Neural cell (in vitro differentiated cells): ENCODE measurements around the gene DNAJC18. TPM values are rescaled to one million over a fixed set of nuclear protein-coding genes. Genes with fewer than 3 reads are reported as not detected.
"Not testable (repeated sequence)": the region's sequence is repeated elsewhere in the genome, so short reads cannot be mapped to it uniquely, and the experiment has no call there.

Experiments used
- H2AFZ ChIP-seq: fragments of 200-600, 300-800 bp; sonication (generic), shearing (Covaris generic); 2 replicates; pipeline ENCODE4 v1.6.0; 2014; ENCODE audit warnings: low read depth, mild to moderate bottlenecking, antibody characterized with exemption, low read length, moderate library complexity
- H3F3A ChIP-seq: fragments of 200-600 bp; shearing (Covaris generic); 2 replicates; pipeline ENCODE4 v1.6.1; 2016; ENCODE audit warnings: mild to moderate bottlenecking, moderate library complexity, mixed read lengths, antibody characterized with exemption, low read length; ENCODE audit not compliant: insufficient read depth, poor library complexity, severe bottlenecking
- H3K27ac ChIP-seq: fragments of 200-600, 300-800 bp; sonication (generic), shearing (Covaris generic); 2 replicates; pipeline ENCODE4 v1.5.1; 2014; ENCODE audit warnings: mild to moderate bottlenecking, low read length, moderate library complexity
- H3K27me3 ChIP-seq: fragments of 300-800, 200-600 bp; sonication (generic), shearing (Covaris generic); 2 replicates; pipeline ENCODE4 v1.6.0; 2014; ENCODE audit warnings: mild to moderate bottlenecking, low read depth, low read length, moderate library complexity; ENCODE audit not compliant: insufficient read depth
- H3K36me3 ChIP-seq: fragments of 300-800, 200-600 bp; sonication (generic), shearing (Covaris generic); 2 replicates; pipeline ENCODE4 v1.5.1; 2014; ENCODE audit warnings: mild to moderate bottlenecking, antibody characterized with exemption, low read length, moderate library complexity; ENCODE audit not compliant: insufficient read depth
- H3K4me2 ChIP-seq: fragments of 300-800, 200-600 bp; sonication (generic), shearing (Covaris generic); 2 replicates; pipeline ENCODE4 v1.6.0; 2014; ENCODE audit warnings: mild to moderate bottlenecking, low read length
- H3K4me3 ChIP-seq: fragments of 300-800, 200-600 bp; sonication (generic), shearing (Covaris generic); 2 replicates; pipeline ENCODE4 v1.5.1; 2014; ENCODE audit warnings: mild to moderate bottlenecking, low read length, moderate library complexity
- H3K79me2 ChIP-seq: fragments of 200-600 bp; shearing (Covaris generic); replicated peaks from 2 replicates; pipeline ENCODE4 v1.6.0; 2014; ENCODE audit warnings: mild to moderate bottlenecking, low read length, moderate library complexity; ENCODE audit not compliant: insufficient read depth
- H3K9ac ChIP-seq: fragments of 300-800, 200-600 bp; sonication (generic), shearing (Covaris generic); 2 replicates; pipeline ENCODE4 v1.6.1; 2016; ENCODE audit warnings: mild to moderate bottlenecking, low read length, mixed read lengths
- H3K9me2 ChIP-seq: fragments of 200-600 bp; shearing (Covaris generic); 2 replicates; pipeline ENCODE4 v1.6.1; 2016; ENCODE audit warnings: mild to moderate bottlenecking, low read length, mixed read lengths; ENCODE audit not compliant: insufficient read depth
- H3K9me3 ChIP-seq: fragments of 200-600, 300-800 bp; sonication (generic), shearing (Covaris generic); 2 replicates; pipeline ENCODE4 v1.6.1; 2016; ENCODE audit warnings: mild to moderate bottlenecking, mixed run types, low read length, moderate library complexity, mixed read lengths
- H4K20me1 ChIP-seq: fragments of 200-600 bp; shearing (Covaris generic); 2 replicates; pipeline ENCODE4 v1.6.1; 2016; ENCODE audit warnings: mild to moderate bottlenecking, mixed run types; ENCODE audit not compliant: insufficient read depth
- EP300 ChIP-seq: fragments of 450-650 bp; conservative IDR thresholded peaks from 2 replicates; pipeline ENCODE4 v1.6.1; 2014; ENCODE audit warnings: antibody characterized with exemption, mild to moderate bottlenecking, moderate library complexity; ENCODE audit not compliant: poor library complexity, severe bottlenecking
- EZH2 ChIP-seq: fragments of 200-600, 300-800 bp; shearing (Covaris generic), sonication (generic); IDR thresholded peaks from 2 replicates; pipeline ENCODE4 v1.6.1; 2014; ENCODE audit warnings: antibody characterized with exemption, low read length, borderline replicate concordance, mild to moderate bottlenecking; ENCODE audit not compliant: insufficient read depth, poor library complexity, severe bottlenecking
- MXI1 ChIP-seq: fragments of 450-650 bp; conservative IDR thresholded peaks from 2 replicates; pipeline ENCODE4 v1.6.1; 2014; ENCODE audit warnings: antibody characterized with exemption, mild to moderate bottlenecking; ENCODE audit not compliant: poor library complexity, severe bottlenecking
- POLR2AphosphoS5 ChIP-seq: IDR thresholded peaks from 2 replicates; pipeline ENCODE4 v1.6.1; 2012
- RAD21 ChIP-seq: fragments of 450-650 bp; conservative IDR thresholded peaks from 2 replicates; pipeline ENCODE4 v1.6.1; 2014; ENCODE audit warnings: antibody characterized with exemption, mild to moderate bottlenecking, moderate library complexity
- SMC3 ChIP-seq: fragments of 450-650 bp; conservative IDR thresholded peaks from 2 replicates; pipeline ENCODE4 v1.6.1; 2014; ENCODE audit warnings: antibody characterized with exemption, mild to moderate bottlenecking, moderate library complexity; ENCODE audit not compliant: poor library complexity
- TAF1 ChIP-seq: IDR thresholded peaks from 2 replicates; pipeline ENCODE4 v1.6.1; 2012; ENCODE audit warnings: low read depth
- polyA plus RNA-seq: library from polyadenylated mRNA; depleted of rRNA; stranded (reverse); fragments of >200 nt; gene quantifications from 2 replicates; pipeline ENCODE4 v1.2.3, GENCODE V29; 2014
- TF ChIP-seq, protein P1 (sequence below): IDR thresholded peaks from 2 replicates; pipeline ENCODE4 v1.6.1; 2012; ENCODE audit warnings: borderline replicate concordance
- TF ChIP-seq, protein P2 (sequence below): fragments of 450-650 bp; IDR thresholded peaks from 2 replicates; pipeline ENCODE4 v1.5.1; 2014; ENCODE audit warnings: antibody characterized with exemption, mild to moderate bottlenecking, moderate library complexity; ENCODE audit not compliant: poor library complexity, severe bottlenecking

DNAJC18 gene
- polyA plus RNA-seq, 1 donor from 2014 or later, result 44.4 TPM

DNA sequence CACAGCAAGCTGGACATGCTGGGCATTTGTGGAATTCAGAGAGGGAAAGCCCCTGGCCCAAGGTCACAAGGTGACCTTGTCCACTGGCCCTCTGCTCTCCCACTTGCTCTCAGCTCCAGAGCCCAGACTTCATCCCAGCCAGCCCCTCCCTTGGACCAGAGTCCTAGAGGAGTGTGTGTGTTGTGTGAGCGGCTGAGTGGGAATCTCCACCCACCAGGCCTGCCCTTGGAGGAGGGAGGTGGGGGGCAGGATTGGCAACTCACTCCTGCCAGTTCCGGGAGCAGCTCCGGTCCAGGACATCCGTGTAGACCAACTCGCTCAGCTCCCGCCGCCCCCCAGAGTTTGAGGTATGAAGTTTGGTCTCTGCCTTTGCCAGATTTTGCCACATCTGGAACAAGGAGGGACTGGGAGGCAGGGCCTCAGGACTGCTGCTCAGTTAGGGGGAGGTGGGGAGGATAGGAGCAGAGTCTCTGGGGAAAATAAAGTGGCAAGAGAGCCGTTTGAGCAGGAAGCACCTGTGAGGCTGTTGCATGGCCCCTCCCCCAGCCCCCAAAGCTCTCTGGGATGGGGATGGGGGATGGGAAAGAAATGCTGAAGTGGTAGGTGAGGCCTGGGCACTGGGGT is 51.0 kb downstream of the DNAJC18 start:
- Histone ChIP-seq H3K9ac (no peak overlapping the region), H3K27ac (no peak overlapping the region)
- TF ChIP-seq SMC3 (no peak), RAD21 (no peak), MXI1 (no peak), TAF1 (no peak), POLR2AphosphoS5 (no peak), EZH2 (no peak), EP300 (no peak)
- TF ChIP-seq, protein P1, sequence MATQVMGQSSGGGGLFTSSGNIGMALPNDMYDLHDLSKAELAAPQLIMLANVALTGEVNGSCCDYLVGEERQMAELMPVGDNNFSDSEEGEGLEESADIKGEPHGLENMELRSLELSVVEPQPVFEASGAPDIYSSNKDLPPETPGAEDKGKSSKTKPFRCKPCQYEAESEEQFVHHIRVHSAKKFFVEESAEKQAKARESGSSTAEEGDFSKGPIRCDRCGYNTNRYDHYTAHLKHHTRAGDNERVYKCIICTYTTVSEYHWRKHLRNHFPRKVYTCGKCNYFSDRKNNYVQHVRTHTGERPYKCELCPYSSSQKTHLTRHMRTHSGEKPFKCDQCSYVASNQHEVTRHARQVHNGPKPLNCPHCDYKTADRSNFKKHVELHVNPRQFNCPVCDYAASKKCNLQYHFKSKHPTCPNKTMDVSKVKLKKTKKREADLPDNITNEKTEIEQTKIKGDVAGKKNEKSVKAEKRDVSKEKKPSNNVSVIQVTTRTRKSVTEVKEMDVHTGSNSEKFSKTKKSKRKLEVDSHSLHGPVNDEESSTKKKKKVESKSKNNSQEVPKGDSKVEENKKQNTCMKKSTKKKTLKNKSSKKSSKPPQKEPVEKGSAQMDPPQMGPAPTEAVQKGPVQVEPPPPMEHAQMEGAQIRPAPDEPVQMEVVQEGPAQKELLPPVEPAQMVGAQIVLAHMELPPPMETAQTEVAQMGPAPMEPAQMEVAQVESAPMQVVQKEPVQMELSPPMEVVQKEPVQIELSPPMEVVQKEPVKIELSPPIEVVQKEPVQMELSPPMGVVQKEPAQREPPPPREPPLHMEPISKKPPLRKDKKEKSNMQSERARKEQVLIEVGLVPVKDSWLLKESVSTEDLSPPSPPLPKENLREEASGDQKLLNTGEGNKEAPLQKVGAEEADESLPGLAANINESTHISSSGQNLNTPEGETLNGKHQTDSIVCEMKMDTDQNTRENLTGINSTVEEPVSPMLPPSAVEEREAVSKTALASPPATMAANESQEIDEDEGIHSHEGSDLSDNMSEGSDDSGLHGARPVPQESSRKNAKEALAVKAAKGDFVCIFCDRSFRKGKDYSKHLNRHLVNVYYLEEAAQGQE, result no peak
- TF ChIP-seq, protein P2, sequence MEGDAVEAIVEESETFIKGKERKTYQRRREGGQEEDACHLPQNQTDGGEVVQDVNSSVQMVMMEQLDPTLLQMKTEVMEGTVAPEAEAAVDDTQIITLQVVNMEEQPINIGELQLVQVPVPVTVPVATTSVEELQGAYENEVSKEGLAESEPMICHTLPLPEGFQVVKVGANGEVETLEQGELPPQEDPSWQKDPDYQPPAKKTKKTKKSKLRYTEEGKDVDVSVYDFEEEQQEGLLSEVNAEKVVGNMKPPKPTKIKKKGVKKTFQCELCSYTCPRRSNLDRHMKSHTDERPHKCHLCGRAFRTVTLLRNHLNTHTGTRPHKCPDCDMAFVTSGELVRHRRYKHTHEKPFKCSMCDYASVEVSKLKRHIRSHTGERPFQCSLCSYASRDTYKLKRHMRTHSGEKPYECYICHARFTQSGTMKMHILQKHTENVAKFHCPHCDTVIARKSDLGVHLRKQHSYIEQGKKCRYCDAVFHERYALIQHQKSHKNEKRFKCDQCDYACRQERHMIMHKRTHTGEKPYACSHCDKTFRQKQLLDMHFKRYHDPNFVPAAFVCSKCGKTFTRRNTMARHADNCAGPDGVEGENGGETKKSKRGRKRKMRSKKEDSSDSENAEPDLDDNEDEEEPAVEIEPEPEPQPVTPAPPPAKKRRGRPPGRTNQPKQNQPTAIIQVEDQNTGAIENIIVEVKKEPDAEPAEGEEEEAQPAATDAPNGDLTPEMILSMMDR, result no peak

DNA sequence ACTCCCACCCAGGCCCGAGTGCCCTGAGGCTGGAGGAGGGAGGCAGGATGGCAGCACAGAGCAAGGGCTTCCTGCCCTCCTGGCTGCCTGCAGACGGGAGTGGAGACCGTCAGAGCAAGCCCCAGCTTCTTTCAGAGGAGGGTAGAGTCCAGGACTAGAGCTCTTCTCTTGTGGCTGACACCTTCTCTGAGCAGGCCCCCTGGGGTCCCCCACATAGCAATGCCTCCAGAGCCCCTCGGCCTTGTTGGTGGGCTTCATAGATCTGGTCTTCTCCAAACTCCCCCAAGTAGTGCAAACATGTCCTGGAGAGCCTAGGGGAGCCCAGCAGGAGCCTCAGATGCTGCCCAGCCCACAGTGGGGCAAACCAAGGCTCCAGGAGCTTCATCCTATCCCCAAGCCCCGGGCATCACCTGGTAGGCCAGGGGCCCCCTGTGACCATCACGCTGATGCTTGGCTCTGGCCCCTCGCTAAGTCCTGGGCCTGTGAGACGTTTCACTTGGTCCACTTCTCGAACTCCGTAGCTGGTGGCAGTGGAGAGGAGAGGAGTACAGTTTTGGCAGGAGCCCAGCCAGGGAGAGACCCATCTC is 51.6 kb downstream of the DNAJC18 start:
- Histone ChIP-seq H3K79me2 (no peaks in the 10 kb centered on the region), H4K20me1 (no peaks in the 10 kb centered on the region), H2AFZ (no peak overlapping the region), H3K27ac (no peak overlapping the region), H3K9ac (no peak overlapping the region), H3K9me2 (no peaks in the 10 kb centered on the region), H3K9me3 (no peaks in the 10 kb centered on the region), H3K4me3 (no peak overlapping the region), H3K27me3 (peaks cover 16% of the 10 kb centered on the region), H3F3A (no peaks in the 10 kb centered on the region), H3K4me2 (no peak overlapping the region), H3K36me3 (no peaks in the 10 kb centered on the region)
- TF ChIP-seq EP300, result no peak
- no peak for TF ChIP-seq POLR2AphosphoS5
- no peak for TF ChIP-seq MXI1
- TF ChIP-seq, protein P1, result no peak
- TF ChIP-seq SMC3, result no peak
- TF ChIP-seq TAF1, result no peak

More for the DNA sequence above, 51.0 kb downstream of the DNAJC18 start:
- H3K4me3 ChIP-seq, result no peak overlapping the region
- no peaks in the 10 kb centered on the region for H4K20me1 ChIP-seq
- H3K9me3 ChIP-seq, result no peaks in the 10 kb centered on the region
- no peaks in the 10 kb centered on the region for H3K36me3 ChIP-seq
- H3K4me2 ChIP-seq, result no peak overlapping the region
- no peak overlapping the region for H2AFZ ChIP-seq
- peaks cover 23% of the 10 kb centered on the region for H3K27me3 ChIP-seq
- no peaks in the 10 kb centered on the region for H3F3A ChIP-seq
- H3K79me2 ChIP-seq, result no peaks in the 10 kb centered on the region
- H3K9me2 ChIP-seq, result no peaks in the 10 kb centered on the region

DNA sequence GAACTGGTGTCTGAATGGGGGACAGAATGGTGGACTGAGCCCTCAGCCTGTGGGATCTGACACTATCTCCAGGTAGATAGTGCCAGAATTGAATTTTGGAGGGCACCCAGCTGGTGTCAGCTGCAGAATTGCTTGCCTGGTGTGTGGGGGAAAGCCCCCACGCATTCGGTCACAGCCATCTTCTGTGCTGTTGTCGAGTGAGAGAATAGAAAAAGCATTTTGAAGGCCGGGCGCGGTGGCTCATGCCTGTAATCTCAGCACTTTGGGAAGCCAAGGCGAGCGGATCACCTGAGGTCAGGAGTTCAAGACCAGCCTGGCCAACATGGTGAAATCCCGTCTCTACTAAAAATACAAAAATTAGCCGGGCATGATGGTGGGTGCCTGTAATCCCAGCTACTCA is 52.4 kb downstream of the DNAJC18 start:
- H3K27ac ChIP-seq, H3K79me2 ChIP-seq, H4K20me1 ChIP-seq, H3K9ac ChIP-seq, H3K27me3 ChIP-seq, H3K4me3 ChIP-seq, H3K36me3 ChIP-seq, H3K4me2 ChIP-seq, H2AFZ ChIP-seq, H3F3A ChIP-seq, H3K9me2 ChIP-seq, H3K9me3 ChIP-seq: not testable (repeated sequence)
